HG03575 (cell line): ENCODE measurements around the gene DOK6.
"Not testable (repeated sequence)": the region's sequence is repeated elsewhere in the genome, so short reads cannot be mapped to it uniquely, and the experiment has no call there.

ENCODE experiments used
- ATAC-seq: cut with Tn5 transposase; IDR thresholded peaks from one replicate; pipeline ENCODE4 v1.9.1; 2021; ENCODE audit not compliant: unreplicated experiment, insufficient number of reproducible peaks, low FRiP score; ENCODE audit errors: extremely low read depth

DOK6 gene

GRCh38 chr18:69655816-69656215 is 255.1 kb downstream of the DOK6 start:
- no peak for ATAC-seq

- ATAC-seq, result no peak
Observed at GRCh38 chr18:69658103-69658502, 257.4 kb downstream of the DOK6 start.

GRCh38 chr18:69658685-69659084 is 258.0 kb downstream of the DOK6 start:
- no peak for ATAC-seq

GRCh38 chr18:69659142-69659651 is 258.5 kb downstream of the DOK6 start:
- no peak for ATAC-seq

DNA sequence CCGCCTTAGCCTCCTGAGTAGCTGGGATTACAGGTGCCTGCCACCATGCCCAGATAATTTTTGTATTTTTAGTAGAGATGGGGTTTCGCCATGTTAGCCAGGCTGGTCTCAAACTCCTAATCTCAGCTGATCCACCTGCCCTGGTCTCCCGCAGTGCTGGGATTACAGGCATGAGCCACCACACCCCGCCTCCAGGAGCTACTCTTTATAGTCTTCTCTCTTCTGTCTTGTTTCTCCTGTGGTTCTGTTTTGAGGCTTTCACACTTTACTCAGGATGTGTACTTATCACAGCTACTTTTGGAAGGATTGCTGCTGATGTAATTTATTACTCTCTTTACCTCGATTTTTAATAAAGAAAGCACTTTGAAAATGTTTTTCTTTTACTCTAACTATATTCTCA is 261.4 kb downstream of the DOK6 start:
- not testable (repeated sequence) for ATAC-seq

DNA sequence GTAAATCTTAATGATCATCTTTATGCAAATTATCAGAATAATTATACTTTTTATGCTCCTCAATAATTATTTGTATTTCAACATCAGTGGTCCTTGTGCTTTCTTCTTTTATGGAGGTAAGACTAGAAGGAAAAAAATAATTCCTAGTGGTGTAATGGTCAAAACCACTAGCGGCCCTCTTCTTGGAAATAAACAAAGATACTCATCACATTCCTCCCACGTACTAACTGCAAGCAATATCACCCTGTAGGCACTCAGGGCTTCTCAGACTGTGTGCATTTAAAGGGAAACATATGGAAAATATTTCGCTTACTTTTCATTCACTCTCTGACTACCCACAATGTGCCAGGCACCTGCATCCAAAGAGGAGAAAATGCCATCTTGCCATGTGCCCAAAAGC is 263.7 kb downstream of the DOK6 start:
- no peak for ATAC-seq

GRCh38 chr18:69674292-69674877 is 273.7 kb downstream of the DOK6 start:
- ATAC-seq, result no peak

DNA sequence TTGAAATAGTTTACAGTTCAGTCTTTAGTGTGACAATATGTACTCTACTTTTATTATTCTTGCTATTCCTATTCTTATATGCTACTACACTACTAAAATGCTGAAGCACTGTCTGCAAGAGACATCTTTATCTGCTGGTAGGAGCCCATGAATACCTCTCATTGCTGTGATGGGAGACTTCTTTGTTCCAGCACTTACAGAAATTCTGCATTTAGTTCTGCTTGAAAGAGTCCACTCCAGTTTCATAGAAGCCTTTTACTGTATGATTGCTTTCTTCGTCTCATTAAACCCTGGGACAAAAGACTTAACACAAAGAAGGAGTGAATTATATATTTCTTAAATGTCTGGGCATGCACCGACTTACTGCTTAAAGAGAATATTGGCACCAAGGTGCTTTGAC is 274.3 kb downstream of the DOK6 start:
- no peak for ATAC-seq

GRCh38 chr18:69677595-69677994 is 276.9 kb downstream of the DOK6 start:
- no peak for ATAC-seq

DNA sequence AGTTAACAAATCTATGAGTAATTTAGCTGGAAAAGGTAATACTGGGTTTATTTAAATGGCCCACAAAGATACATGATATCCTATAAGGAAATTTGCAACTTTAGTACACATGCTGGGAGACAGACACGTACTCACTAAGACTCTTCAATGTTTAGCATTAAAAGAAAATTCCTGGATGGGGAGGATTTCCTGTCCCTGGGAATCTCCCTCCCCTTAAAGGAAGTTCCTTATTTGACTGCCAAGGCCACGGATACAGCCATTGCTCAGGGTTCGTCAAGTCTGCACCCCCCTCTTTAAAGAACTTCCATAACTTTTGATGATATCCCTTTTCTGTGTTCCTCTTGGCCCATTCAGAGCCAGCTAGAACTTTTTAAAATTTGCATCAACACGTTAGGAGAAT is 279.4 kb downstream of the DOK6 start:
- no peak for ATAC-seq

- ATAC-seq, result no peak
Observed at GRCh38 chr18:69683176-69683575, 282.5 kb downstream of the DOK6 start.

DNA sequence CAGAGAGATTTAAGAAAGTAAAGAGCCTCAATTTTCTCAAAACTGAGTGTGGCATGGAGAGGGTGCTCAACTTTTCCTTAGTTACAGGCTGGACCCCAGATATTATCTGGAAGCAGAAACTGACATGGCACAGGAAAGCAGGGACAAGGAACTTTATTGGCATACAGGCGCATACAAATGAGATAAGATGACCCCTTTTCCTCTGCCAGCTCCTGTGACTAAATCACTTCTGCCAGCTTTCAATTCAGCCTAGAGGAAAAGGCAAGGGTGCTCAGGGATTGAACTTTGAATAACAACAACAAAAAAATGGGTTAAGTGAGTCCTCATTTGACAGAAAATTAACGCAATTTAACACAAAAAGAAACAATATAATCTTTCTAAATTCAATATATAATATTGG is 284.1 kb downstream of the DOK6 start:
- no peak for ATAC-seq

DNA sequence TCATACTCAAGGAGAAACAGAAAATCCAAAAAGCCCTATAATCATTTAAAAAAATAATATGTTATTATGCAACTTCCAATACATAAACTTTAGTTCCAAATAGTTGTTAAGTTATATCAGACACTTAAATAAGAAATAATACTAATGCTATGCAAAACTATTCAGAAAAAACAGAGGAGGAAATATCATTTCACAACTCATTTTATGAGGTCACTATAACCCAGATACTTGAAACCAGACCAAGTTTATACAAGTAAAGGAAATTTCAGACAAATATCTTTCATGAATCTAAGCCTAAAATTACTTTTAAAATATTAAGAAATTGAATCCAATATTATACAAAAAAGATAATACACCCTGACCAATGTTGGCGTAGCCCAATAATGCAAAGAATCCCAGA is 286.2 kb downstream of the DOK6 start:
- no peak for ATAC-seq

GRCh38 chr18:69689121-69689759 is 288.6 kb downstream of the DOK6 start:
- no peak for ATAC-seq

DNA sequence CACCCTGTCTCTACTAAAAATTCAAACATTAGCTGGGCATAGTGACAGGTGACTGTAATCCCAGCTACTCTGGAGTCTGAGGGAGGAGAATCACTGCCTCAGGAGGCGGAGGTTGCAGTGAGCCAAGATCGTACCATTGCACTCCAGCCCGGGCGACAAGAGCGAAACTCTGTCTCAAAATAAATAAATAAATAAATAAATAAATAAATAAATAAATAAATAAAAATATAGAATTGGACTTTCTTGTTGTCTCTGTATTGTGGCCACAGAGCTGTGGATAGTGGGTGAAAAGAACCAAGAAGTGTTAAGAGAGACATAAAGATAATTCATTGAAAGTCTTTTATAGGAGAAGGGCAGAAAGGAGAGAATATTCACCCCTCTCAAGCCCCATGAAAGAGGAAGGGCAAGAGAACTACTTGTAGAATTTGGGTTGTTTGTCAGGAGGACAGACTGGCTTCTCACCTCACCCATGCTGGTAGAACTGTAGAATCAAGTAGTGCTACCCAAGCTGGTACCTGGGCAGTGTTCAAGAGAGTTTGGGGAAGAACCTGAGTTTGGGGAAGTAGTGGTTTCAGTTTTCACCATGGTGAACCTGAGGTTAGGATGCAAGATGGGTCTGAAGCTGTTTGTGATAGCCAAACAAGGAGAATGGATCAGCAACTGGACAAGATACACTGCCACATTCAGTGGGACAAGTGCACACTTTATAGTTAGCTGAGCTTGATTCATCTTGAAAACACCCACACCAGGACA is 290.5 kb downstream of the DOK6 start:
- no peak for ATAC-seq

DNA sequence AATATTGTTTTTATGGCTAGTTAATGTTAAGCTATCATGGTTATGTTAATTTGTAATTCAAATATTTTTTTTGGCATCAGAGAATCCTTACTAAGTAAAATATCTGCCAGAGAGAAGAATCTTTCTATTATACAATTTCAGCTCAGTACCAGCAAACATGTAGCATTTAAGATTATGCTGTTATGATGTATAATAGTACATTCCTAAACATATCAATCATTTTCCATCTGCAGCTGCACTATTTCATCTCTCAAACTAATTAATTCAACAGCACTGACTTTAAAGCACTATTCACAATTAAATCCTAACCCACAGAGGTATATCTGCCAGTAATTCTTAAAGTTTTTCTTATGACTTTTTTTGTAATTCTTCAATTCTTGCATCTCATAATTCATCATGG is 296.4 kb downstream of the DOK6 start:
- ATAC-seq, result no peak

- ATAC-seq, result no peak
Observed at GRCh38 chr18:69697689-69698088, 297.0 kb downstream of the DOK6 start.

GRCh38 chr18:69701305-69701704 is 300.6 kb downstream of the DOK6 start:
- no peak for ATAC-seq

DNA sequence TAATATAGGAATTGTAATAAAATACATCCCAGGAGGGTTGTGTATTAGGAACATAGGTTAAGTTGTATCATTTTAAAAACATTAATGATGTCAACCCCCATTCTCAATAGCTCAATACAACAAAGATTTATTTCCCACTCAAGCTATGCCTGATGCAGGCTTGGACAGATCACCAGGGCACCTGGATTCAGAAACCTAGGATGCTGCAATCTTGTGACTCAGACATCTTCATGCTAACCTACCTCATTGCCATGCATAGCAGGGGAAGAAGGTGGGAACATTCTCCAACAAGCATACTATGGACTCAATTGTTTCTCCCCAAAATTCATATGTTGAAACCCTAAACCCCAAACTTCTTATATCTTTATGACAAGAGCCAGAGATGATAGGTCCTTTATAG is 302.8 kb downstream of the DOK6 start:
- ATAC-seq, result no peak

DNA sequence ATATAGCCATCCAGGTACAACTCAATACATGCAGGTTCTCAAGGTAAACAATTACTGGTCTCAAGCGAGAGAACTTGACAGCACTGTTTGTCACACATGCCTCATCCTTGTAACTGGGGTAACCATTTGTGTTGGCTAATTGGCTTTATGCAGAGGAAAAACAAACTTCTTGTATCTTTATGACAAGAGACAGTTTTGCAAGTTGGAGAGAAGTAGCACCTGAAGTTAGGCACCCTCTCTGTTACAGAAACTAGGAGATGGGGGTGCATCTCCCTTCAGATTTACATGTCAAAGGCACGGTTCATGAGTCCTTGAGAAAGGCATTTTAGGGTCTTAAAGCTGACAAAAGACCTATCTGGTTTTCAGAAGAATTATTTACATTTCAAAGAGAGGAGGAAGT is 305.3 kb downstream of the DOK6 start:
- no peak for ATAC-seq
